Measurements from ENCODE around the gene ZMYM2. TPM values are rescaled to one million over a fixed set of nuclear protein-coding genes. Genes with fewer than 3 reads are reported as not detected.

ZMYM2 gene
- total and polyA plus RNA-seq, 2 of the 13 experiments (the other 11 are each of a cell fraction or from before 2014, with no cell fraction given) = 22.4 to 40.8 TPM

GRCh38 chr13:19978831-19979437 lies 20.4 kb downstream of the ZMYM2 start:
- DNase-seq (ENCODE audit: low spot score) (no peak), ATAC-seq (no peak), FAIRE-seq (no peak)
- peaks cover 61% of the 10 kb centered on the region for H3K79me2 ChIP-seq (ENCODE audit: insufficient read depth, low read length)
- intact Hi-C loops (cut with micrococcal nuclease; ENCODE audit: unreplicated experiment) = no loop called here
- H3K9me3 ChIP-seq (ENCODE audit: low read length) = no peaks in the 10 kb centered on the region
- H3K9ac ChIP-seq (ENCODE audit: insufficient read depth, low read depth, low read length) = no peak overlapping the region
- no peak overlapping the region for H3K27ac ChIP-seq (ENCODE audit: extremely low read length, insufficient read depth, low read length)
- 95% methylated on average over 4 of the region's 4 CpGs for WGBS (ENCODE audit: low lambda C conversion rate)
- H4K20me1 ChIP-seq (ENCODE audit: insufficient read depth, low read length) = 0 out of 2 replicates have a peak, but pooled peaks cover 20% of the 10 kb centered on the region
- in situ Hi-C loops (cut with HindIII; ENCODE audit: extremely low pct_ligation_motif_present, low pct_unique_long_range_greater_than_20kb) = no loop called here
- peaks cover 2 to 7% of the 10 kb centered on the region in 2 experiments; a peak in 3 of 5 replicates for H3K36me3 ChIP-seq (replicated peaks in 1 of 2; ENCODE audit: control insufficient read depth in 1 of 2, insufficient read depth in 2 of 2, low read length in 2 of 2)
- no peak overlapping the region for H2AFZ ChIP-seq (ENCODE audit: low read length)
- no TSS peak for BruUV-seq (replicated peaks)
- CTCF ChIA-PET (ENCODE audit: low intra/inter-chr PET ratio, low total read pairs) = no interaction called here
- no peak overlapping the region for H3K4me2 ChIP-seq (ENCODE audit: low read depth, low read length)
- TF ChIP-seq MAFK (conservative IDR thresholded peaks at IDR 0.05 in 1 of 2, IDR thresholded peaks at IDR 0.05 in 1 of 2; ENCODE audit: low read length in 2 of 2) (0 out of 4 replicates have a peak, but pooled peaks have one; percentile 2 to 5), ZFP62 (CRISPR knock-in tag; IDR thresholded peaks at IDR 0.05) (no peak)
- POLR2A ChIA-PET = no interaction called here
- no peaks in the 10 kb centered on the region for H3K27me3 ChIP-seq (ENCODE audit: control insufficient read depth in 1 of 2, insufficient read depth in 2 of 2, low read length in 2 of 2)
- no peak overlapping the region for H3K4me3 ChIP-seq (replicated peaks in 1 of 3; ENCODE audit: insufficient read depth in 1 of 3, low read depth in 2 of 3, low read length in 3 of 3)
- H3K4me1 ChIP-seq (ENCODE audit: insufficient read depth, low read length) = peaks cover 7% of the 10 kb centered on the region; the same call in 1 of the 2 replicates

GRCh38 chr13:19981685-19982238 lies 23.2 kb downstream of the ZMYM2 start:
- POLR2A ChIA-PET = interaction anchor here (0.8 kb wide), 1 partner anchor 139 kb away, joined by 3 read pairs; no protein-coding TSS in a partner anchor
- intact Hi-C loops (cut with micrococcal nuclease; ENCODE audit: unreplicated experiment) (loop anchor here (5.0 kb wide), 1 partner anchor 181 kb away; the partner anchor contains the start of gene GJA3), in situ Hi-C loops (cut with HindIII; ENCODE audit: extremely low pct_ligation_motif_present, low pct_unique_long_range_greater_than_20kb) (no loop called here)
- Histone ChIP-seq H3K9me3 (ENCODE audit: low read length) (no peaks in the 10 kb centered on the region), H3K79me2 (ENCODE audit: insufficient read depth, low read length) (peaks cover 59% of the 10 kb centered on the region), H3K27me3 (ENCODE audit: control insufficient read depth in 1 of 2, insufficient read depth in 2 of 2, low read length in 2 of 2) (no peaks in the 10 kb centered on the region), H2AFZ (ENCODE audit: low read length) (no peak overlapping the region), H3K4me2 (ENCODE audit: low read depth, low read length) (no peak overlapping the region), H3K36me3 (replicated peaks in 1 of 2; ENCODE audit: control insufficient read depth in 1 of 2, insufficient read depth in 2 of 2, low read length in 2 of 2) (peaks cover 0 to 7% of the 10 kb centered on the region in 2 experiments; a peak in 2 of 5 replicates), H3K9ac (ENCODE audit: insufficient read depth, low read depth, low read length) (no peak overlapping the region), H3K4me3 (replicated peaks in 1 of 3; ENCODE audit: insufficient read depth in 1 of 3, low read depth in 2 of 3, low read length in 3 of 3) (no peak overlapping the region), H4K20me1 (ENCODE audit: insufficient read depth, low read length) (peaks cover 32% of the 10 kb centered on the region), H3K4me1 (ENCODE audit: insufficient read depth, low read length) (peaks cover 7% of the 10 kb centered on the region; the same call in 1 of the 2 replicates), H3K27ac (ENCODE audit: extremely low read length, insufficient read depth, low read length) (no peak overlapping the region)
- DNase-seq (ENCODE audit: low spot score) (no peak), FAIRE-seq (no peak), ATAC-seq (no peak)
- BruUV-seq (replicated peaks) = no TSS peak
- WGBS (ENCODE audit: low lambda C conversion rate) = 84% methylated on average over 3 of the region's 3 CpGs
- CTCF ChIA-PET (ENCODE audit: low intra/inter-chr PET ratio, low total read pairs) = no interaction called here
- TF ChIP-seq, protein P1, sequence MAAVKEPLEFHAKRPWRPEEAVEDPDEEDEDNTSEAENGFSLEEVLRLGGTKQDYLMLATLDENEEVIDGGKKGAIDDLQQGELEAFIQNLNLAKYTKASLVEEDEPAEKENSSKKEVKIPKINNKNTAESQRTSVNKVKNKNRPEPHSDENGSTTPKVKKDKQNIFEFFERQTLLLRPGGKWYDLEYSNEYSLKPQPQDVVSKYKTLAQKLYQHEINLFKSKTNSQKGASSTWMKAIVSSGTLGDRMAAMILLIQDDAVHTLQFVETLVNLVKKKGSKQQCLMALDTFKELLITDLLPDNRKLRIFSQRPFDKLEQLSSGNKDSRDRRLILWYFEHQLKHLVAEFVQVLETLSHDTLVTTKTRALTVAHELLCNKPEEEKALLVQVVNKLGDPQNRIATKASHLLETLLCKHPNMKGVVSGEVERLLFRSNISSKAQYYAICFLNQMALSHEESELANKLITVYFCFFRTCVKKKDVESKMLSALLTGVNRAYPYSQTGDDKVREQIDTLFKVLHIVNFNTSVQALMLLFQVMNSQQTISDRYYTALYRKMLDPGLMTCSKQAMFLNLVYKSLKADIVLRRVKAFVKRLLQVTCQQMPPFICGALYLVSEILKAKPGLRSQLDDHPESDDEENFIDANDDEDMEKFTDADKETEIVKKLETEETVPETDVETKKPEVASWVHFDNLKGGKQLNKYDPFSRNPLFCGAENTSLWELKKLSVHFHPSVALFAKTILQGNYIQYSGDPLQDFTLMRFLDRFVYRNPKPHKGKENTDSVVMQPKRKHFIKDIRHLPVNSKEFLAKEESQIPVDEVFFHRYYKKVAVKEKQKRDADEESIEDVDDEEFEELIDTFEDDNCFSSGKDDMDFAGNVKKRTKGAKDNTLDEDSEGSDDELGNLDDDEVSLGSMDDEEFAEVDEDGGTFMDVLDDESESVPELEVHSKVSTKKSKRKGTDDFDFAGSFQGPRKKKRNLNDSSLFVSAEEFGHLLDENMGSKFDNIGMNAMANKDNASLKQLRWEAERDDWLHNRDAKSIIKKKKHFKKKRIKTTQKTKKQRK (IDR thresholded peaks at IDR 0.05; ENCODE audit: low read length) = no peak
